ENCODE results near the gene MEGF11.

MEGF11 gene

GRCh38 chr15:66095871-66096687, 157.5 kb downstream of the MEGF11 start:
- no peaks in the 10 kb centered on the region for H3K4me1 ChIP-seq
- no peak overlapping the region for H2AFZ ChIP-seq
- TF ChIP-seq CTCF (IDR thresholded peaks at IDR 0.05): no peak
- H3K79me2 ChIP-seq: no peaks in the 10 kb centered on the region
- H3K4me3 ChIP-seq (ENCODE audit: low read depth, low read length): no peak overlapping the region
- no peak overlapping the region for H3K9ac ChIP-seq
- no peaks in the 10 kb centered on the region for H3K36me3 ChIP-seq (ENCODE audit: control insufficient read depth, insufficient read depth, low read length)
- H3K4me2 ChIP-seq (ENCODE audit: low read length): no peak overlapping the region
- H3K27me3 ChIP-seq (ENCODE audit: control insufficient read depth, insufficient read depth, low read length): no peaks in the 10 kb centered on the region
- no peak overlapping the region for H3K27ac ChIP-seq
- no peaks in the 10 kb centered on the region for H3K9me3 ChIP-seq (ENCODE audit: control insufficient read depth, low read length)

DNA sequence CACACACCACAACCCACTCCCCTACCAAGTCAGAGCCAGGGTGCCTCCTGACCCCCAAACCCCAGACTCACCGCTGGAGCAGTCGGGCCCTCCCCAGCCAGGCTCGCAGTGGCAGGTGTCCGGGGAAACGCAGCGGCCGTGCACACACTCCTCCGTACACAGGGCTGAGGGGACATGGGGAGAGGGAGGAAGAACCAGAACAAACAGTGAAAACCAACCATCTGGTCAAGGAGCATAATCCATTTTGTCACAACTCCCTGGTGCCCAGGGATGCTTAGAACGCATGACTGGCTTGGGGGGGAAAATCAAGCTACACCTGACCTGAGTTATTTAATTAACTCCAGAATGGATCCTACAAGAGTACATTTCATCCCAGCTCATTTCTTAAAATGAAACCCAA, 159.2 kb downstream of the MEGF11 start:
- Histone ChIP-seq H3K9me3 (ENCODE audit: control insufficient read depth, low read length) (no peaks in the 10 kb centered on the region), H2AFZ (no peak overlapping the region), H3K4me1 (no peaks in the 10 kb centered on the region), H3K4me2 (ENCODE audit: low read length) (no peak overlapping the region), H3K27me3 (ENCODE audit: control insufficient read depth, insufficient read depth, low read length) (no peaks in the 10 kb centered on the region), H3K4me3 (ENCODE audit: low read depth, low read length) (no peak overlapping the region), H3K27ac (no peak overlapping the region), H3K79me2 (no peaks in the 10 kb centered on the region), H3K36me3 (ENCODE audit: control insufficient read depth, insufficient read depth, low read length) (no peaks in the 10 kb centered on the region), H3K9ac (no peak overlapping the region)
- no peak for TF ChIP-seq CTCF (IDR thresholded peaks at IDR 0.05)

DNA sequence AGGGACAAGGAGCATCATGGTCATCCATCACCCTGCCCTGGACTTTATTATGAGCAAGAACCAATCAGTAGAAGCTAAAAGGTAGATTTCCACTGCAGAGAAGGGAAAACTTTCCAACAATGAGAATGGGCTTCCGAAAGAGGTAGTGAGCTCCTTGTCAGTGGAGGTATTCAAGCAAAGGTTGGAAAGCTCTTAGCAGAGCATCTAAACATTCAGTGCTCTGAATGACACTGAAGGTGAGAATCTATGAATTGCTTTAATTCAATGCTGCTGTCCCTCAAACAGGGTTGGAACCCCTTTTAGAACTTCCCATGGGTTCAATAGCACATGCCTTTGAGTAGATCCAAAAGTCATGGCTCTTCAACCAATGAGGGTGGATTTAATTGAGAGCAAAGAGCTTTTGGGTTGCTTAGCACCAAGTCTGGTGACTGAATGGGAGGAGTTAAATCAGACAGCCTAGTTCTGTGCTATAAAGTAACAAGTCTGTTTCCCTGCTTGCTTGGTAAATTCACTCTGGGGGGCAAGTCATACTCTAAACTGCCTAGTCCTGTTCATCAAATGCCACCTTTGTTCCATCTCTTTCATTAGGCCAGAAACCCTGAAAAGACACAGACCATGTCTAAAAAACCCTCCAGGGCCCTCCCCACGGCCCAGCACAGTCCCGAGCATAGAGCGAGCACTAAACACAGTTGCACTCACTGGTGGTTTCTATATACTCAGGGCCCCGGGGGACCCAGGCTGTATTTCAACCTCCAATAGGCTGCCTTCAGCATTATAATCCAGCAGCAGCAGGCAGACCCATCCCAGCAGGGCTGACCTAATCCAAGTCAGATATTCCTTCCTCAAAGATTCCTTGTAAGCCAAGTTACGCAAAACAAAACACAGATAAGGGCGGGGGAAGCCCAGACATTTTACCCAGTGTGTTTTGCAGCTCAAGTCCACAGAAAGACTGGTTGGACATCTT, 161.2 kb downstream of the MEGF11 start:
- H3K27me3 ChIP-seq (ENCODE audit: control insufficient read depth, insufficient read depth, low read length): no peaks in the 10 kb centered on the region
- H3K4me2 ChIP-seq (ENCODE audit: low read length): no peak overlapping the region
- no peak overlapping the region for H3K4me3 ChIP-seq (ENCODE audit: low read depth, low read length)
- no peaks in the 10 kb centered on the region for H3K4me1 ChIP-seq
- H3K9ac ChIP-seq: no peak overlapping the region
- H2AFZ ChIP-seq: no peak overlapping the region
- no peaks in the 10 kb centered on the region for H3K36me3 ChIP-seq (ENCODE audit: control insufficient read depth, insufficient read depth, low read length)
- H3K9me3 ChIP-seq (ENCODE audit: control insufficient read depth, low read length): no peaks in the 10 kb centered on the region
- TF ChIP-seq CTCF (IDR thresholded peaks at IDR 0.05): no peak
- no peak overlapping the region for H3K27ac ChIP-seq
- no peaks in the 10 kb centered on the region for H3K79me2 ChIP-seq

GRCh38 chr15:66089509-66089908, 164.0 kb downstream of the MEGF11 start:
- TF ChIP-seq CTCF (IDR thresholded peaks at IDR 0.05): no peak
- Histone ChIP-seq H3K27ac (no peak overlapping the region), H3K4me3 (ENCODE audit: low read depth, low read length) (no peak overlapping the region), H2AFZ (no peak overlapping the region), H3K4me2 (ENCODE audit: low read length) (no peak overlapping the region), H3K36me3 (ENCODE audit: control insufficient read depth, insufficient read depth, low read length) (no peaks in the 10 kb centered on the region), H3K4me1 (no peaks in the 10 kb centered on the region), H3K9ac (no peak overlapping the region), H3K9me3 (ENCODE audit: control insufficient read depth, low read length) (no peaks in the 10 kb centered on the region), H3K27me3 (ENCODE audit: control insufficient read depth, insufficient read depth, low read length) (no peaks in the 10 kb centered on the region), H3K79me2 (no peaks in the 10 kb centered on the region)

Data from parathyroid adenoma (tissue), 2 donors.